Activated CD8-positive, alpha-beta memory T cell treated with anti-CD3 and anti-CD28 coated beads, Interleukin-2, amount 50 U/mL, for 4 hours (primary cell): ENCODE measurements around the gene TP53BP2.
"Not testable (repeated sequence)": the region's sequence is repeated elsewhere in the genome, so short reads cannot be mapped to it uniquely, and the experiment has no call there.

Experiments used
- DNase-seq: peaks from one replicate; pipeline ENCODE4 v3.0.0-alpha.2; 2020

TP53BP2 gene

DNA sequence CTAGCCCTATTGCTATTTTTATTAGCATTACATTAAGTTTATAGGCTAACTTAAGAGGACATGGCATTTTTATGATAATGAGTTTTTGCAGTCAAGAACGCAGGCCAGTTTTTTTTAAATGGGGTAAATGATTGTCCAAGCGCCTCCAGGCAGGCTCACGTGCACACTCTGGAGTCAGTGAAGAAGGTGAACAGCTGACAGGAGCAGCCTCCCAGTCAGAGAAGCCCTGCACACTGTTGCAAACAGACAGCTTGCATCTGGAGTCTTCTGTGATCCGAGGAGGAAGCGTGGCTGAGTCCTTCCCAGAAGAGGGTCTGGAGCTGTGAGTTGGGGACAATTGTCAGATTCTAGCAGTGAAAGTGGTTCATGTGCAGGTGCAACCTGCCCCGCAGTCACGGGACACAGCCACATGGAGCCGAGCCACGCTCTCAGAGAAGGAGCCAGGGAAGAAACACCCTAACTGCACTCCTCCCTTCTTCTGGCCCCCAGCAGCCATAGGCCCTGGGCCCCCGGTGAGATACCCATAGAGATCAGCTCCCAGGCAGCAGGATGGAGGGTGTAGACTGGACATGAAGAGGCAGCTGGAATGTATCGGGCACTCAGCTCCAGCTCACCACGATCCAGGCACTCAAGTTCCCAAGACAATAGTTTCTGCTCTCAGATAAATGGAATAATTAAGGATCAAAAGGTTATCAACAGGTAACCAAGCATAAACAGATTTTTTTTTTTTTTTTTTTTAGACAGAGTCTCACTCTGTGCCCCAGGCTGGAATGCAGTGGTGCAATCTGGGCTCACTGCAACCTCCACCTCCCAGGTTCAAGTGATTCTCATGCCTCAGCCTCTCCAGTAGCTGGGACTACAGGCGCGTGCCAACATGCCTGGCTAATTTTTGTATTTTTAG, 107.0 kb downstream of the TP53BP2 start:
- DNase-seq, result no peak

DNA sequence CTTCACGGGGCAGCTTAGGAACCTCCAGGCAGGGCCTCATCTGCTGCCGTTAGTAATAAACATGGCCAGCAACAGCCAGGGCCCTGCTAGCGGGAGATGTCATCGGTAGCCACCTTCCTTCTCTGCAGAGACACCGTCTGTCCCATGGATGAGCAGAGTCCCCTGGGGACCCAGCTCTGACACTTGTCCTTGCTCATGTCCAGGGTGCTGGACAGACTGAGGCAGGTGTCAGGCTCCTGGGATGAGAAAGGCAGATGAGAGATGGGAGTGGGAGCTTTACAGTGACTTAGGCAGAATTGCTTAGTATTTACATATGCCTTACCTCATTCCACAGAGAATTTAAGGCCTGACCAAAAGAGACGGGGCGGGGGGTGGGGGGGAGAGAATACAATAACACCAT, 108.4 kb downstream of the TP53BP2 start:
- DNase-seq, result no peak

DNA sequence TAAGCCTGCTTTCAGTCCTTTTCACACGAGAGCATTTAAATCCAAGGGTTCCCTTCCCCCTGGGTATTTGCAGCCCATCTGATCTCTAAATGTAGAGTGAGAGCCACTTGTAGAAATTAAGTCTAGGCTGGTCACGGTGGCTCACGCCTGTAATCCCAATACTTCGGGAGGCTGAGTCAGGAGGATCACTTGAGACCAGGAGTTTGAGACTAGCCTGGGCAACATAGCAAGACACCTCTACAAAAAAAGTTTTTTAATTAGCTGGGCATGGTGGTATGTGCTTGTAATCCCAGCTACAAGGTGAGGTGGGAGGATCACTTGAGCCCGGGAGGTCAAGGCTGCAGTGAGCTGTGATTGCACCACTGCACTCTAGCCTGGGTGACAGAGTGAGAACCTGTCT, 109.1 kb downstream of the TP53BP2 start:
- DNase-seq, result not testable (repeated sequence)

DNA sequence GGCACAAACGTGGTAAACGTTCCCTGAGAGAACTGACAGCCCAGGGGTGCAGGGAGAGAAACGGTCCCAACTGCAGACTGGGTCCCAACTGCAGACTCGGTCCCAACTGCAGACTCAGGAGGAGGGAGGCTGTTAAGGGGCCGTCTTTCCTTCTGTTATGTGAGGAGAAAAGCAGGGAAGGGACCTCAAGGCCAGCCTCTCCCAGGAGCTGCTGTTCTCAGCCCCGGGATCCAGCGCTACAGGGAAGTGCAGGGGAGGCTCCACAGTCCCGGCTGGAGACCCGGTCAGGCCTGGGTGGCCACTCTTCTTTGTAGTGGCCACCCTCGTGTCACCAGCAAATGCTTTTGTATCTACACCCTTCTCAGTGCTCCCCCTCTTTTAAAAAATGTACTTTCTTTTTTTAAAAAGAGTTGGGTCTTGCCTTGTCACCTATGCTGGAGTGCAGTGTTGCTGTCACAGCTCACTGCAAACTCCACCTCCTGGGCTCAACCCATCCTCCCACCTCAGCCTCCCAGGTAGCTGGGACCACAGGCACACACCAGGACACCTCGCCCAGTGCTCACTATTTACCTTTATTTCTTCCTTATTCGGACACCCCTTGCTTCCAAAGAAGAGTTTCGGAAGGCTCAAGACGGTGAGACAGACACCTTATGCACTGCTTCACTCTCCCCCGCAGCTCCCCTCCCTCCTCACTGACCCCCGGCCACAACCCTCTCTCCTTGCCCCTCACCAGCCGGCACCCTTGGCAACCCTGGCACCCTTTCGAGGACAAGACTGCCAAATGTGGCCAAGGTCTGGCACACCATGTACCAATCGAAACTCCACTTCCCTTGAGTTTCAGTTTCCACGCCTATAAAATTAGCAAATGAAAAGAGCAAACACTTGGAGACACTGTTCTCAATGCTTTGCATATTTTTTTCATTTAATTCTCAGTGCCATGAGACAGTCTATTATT, 111.6 kb downstream of the TP53BP2 start:
- no peak for DNase-seq

DNA sequence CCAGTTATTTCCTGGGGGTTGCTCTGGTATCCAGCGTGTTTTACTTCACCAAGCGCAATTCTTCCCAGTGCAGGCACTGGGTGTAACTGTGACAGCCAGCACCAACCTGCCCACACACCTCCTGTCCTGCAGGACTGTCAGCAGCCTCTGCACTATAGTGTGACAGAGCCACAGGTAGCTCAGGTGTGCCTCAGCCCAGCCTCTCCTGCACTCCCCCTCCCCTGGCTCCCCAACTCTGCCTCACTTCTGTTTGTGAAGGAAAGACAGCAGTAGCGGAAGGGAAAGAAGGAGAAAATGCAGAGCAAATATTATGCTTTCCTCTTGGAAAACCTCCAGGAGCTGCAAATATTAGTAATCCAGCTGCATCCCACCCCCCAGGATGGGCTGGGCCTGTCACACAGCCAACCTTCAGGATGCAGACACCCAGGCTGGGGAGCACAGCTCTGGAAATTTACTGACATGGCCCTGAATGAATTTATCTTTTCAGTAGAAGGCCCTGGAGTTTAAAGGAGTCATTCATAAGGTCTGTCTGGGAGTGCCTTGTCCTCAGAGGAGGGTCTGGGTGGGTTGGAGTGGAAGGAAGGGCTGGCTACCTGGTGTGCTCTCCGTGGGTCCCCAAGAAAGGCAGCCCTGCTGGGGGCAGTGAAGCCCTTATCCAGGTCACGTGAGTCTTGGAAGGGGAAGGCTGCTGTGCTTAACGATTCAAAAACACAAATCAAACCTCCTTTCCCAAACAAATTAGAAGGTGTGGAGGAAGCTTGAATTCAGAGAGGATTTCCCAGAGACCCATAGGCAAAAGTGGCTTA, 112.6 kb downstream of the TP53BP2 start:
- DNase-seq, result no peak

DNA sequence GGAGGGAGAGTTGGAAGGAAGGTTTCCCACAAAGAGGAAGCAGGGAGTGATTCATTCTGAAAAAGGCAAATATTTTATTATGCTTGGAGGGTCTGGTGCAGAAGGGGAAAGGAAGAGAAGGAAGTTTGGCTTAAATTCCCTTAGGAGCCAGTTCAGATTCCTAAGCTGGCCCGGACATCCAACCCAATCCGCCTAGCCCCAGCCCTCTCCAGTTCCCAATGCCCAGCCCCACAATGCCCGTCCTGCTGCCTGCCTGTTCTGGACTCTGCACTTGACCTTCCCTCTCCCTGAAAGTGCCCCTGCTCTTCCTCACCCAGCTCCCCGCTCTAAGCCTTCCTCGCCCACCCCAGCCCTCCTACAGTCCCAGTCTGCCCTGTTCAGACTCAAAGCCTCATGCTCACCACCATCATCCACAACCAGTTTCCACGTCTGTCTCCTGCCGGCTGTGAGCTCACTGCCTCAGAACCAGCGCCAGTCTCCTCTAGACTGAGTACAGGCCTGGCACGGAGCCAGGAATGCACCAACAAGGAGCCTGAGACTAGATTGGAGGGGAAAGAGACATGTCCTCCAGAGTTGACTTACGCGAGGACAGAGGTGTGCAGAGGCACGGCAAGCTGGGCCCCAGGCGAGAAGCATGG, 114.5 kb downstream of the TP53BP2 start:
- no peak for DNase-seq

DNA sequence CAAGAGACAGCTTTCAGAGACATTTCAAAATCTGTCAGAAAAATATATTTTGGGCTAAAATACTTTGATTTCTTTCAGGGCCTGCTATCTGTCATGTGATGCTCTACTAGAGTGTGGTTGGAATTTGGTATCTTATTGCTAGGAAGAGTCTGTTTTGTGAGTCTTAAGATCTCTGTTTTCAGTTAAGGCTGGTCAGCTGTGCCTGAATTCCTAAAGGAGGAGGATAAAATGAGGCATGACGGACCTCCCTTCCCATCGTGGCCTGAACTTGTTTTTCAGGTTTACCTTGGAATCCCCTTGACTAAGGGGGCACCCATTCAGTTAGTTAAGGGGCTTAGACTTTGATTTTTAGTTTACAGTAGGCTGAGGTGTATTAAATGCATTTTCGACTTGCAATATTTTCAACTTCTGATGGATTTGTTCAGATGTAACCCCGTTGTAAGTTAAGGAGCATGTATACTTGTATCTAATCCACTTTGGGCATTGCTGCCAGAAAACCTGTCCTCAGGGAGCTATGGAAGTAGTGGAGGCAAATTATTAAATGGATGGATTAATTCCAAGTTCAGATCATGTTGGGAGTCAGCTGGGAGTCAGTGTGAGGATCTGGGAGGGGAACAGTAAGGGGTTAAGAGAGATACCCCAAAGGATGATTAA, 115.1 kb downstream of the TP53BP2 start:
- no peak for DNase-seq

DNA sequence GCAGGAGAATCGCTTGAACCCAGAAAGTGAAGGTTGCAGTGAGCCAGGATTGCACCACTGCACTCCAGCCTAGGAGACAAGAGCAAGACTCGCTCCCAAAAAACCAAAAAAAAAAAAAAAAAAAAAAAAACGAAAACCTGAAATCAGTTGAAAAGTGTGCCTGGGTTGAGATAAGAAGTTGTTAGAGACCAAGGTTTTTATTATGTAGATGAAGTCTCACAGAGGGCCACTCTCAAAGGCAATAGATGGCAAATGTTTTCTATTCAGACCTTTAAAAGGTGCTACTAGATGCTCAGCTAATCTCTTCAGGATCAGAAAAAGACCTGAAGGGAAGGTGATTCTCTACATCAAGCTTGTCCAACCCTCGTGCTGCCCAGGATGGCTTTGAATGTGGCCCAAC, 115.8 kb downstream of the TP53BP2 start:
- DNase-seq, result no peak
